Skeletal muscle satellite cell (primary cell): Measurements from ENCODE around the gene GPN2.
"Not testable (repeated sequence)": the region's sequence is repeated elsewhere in the genome, so short reads cannot be mapped to it uniquely, and the experiment has no call there.

Experiments
- H3K27me3 ChIP-seq: 2 replicates; pipeline ENCODE4 v1.7.0; 2013; ENCODE audit warnings: low read length; ENCODE audit not compliant: control insufficient read depth, insufficient read depth
- H3K36me3 ChIP-seq: 2 replicates; pipeline ENCODE4 v1.7.0; 2013; ENCODE audit warnings: mild to moderate bottlenecking, control low read depth, low read length; ENCODE audit not compliant: insufficient read depth
- H3K4me1 ChIP-seq: 2 replicates; pipeline ENCODE4 v1.7.0; 2013; ENCODE audit warnings: low read length; ENCODE audit not compliant: control insufficient read depth, insufficient read depth
- H3K4me2 ChIP-seq: 2 replicates; pipeline ENCODE4 v1.7.0; 2013; ENCODE audit warnings: mild to moderate bottlenecking, low read length
- H3K4me3 ChIP-seq: 2 replicates; pipeline ENCODE4 v1.7.0; 2013; ENCODE audit warnings: low read length
- H3K9ac ChIP-seq: 2 replicates; pipeline ENCODE4 v1.7.0; 2013; ENCODE audit warnings: mild to moderate bottlenecking, low read depth, low read length, moderate library complexity
- H3K9me3 ChIP-seq: replicated peaks from 2 replicates; pipeline ENCODE4 v1.7.0; 2013; ENCODE audit warnings: mild to moderate bottlenecking, control low read depth, low read length

GPN2 gene

DNA sequence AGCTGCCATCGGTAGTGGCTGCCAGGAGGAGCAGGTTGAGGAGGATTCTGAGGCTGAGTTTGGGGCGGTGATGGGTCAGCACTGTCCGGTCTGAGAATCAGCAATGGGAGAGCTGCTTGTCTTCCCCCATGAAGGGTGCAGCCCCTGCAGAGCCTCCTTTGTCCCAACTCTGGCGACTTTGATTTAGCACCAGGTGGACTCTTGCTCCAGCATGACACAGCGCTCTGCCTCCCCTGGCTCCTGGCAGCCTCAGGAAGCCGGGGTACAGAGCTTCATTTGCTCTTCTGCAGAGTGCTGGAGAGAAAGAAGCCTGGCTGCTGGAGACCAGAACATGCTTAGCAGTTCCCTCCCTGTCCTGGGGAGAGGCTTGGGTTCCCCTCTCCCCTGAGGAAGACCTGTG, 50.3 kb downstream of the GPN2 start:
- Histone ChIP-seq H3K9ac (no peak overlapping the region), H3K4me2 (no peak overlapping the region), H3K27me3 (no peaks in the 10 kb centered on the region), H3K4me3 (no peak overlapping the region), H3K4me1 (no peaks in the 10 kb centered on the region), H3K9me3 (no peaks in the 10 kb centered on the region), H3K36me3 (peaks cover 33% of the 10 kb centered on the region)

DNA sequence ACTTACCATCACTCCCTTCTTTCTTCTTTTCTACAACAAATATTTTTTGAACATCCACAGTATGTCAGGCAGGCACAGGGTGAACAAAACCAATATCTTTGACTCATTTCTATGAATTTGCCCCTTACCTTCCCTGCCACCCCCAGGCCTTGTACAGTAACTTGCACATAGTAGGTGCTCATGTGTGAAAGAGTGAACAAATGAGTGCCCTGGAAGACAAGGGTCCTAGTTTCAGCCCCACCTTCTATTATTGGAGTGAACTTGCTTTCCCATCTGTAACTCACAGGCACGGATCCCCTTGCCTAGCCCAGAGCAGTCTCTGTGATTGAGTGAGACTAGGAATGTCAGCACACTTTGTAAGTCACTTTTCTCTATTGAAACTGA, 50.8 kb downstream of the GPN2 start:
- Histone ChIP-seq H3K4me3 (no peak overlapping the region), H3K4me1 (no peaks in the 10 kb centered on the region), H3K36me3 (peaks cover 37% of the 10 kb centered on the region), H3K9ac (no peak overlapping the region), H3K27me3 (no peaks in the 10 kb centered on the region), H3K4me2 (no peak overlapping the region), H3K9me3 (no peaks in the 10 kb centered on the region)

DNA sequence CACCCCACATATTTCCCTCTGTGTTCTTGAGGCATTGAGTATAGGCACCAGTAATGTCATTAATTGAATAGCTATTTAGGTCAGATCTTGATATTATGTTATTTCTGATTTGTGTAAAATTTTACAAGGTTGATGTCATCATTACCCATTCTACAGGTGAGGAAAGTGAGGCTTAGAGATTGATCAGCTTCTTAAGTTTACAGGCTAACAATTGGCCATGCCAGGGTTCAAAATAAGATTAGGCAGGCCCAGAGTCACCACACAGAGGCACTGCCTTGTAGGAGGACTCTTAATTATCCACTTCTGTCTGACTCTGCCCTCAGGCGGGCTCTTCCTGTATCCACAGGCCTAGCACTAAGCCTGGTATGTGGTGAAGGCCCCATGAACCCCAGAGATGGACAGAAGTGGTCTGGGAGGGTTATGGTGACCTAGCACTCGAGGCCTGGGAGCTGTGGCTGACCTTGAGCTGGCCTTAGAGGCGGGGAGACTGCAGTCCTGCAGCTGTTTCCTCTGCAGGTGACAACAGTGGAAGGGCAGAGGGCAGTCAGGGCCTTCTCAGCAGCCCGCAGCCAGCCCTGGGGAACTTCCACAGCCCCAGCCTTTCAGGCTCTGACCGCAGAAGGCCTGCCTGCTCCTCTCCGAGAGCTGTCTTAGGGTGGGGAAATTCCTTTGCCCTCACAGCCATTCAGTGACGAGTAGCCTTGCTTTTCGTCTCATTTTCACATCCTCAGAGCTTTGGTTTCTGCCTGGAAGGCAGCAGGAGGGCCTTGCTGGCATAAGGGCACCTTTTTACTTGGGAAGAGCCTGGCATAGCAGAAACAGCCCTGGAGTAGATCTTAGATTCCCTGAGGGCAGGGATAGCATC, 51.4 kb downstream of the GPN2 start:
- H3K4me3 ChIP-seq = no peak overlapping the region
- H3K9ac ChIP-seq = no peak overlapping the region
- no peaks in the 10 kb centered on the region for H3K9me3 ChIP-seq
- H3K4me2 ChIP-seq = no peak overlapping the region
- H3K4me1 ChIP-seq = no peaks in the 10 kb centered on the region
- H3K36me3 ChIP-seq = peaks cover 43% of the 10 kb centered on the region
- H3K27me3 ChIP-seq = no peaks in the 10 kb centered on the region

DNA sequence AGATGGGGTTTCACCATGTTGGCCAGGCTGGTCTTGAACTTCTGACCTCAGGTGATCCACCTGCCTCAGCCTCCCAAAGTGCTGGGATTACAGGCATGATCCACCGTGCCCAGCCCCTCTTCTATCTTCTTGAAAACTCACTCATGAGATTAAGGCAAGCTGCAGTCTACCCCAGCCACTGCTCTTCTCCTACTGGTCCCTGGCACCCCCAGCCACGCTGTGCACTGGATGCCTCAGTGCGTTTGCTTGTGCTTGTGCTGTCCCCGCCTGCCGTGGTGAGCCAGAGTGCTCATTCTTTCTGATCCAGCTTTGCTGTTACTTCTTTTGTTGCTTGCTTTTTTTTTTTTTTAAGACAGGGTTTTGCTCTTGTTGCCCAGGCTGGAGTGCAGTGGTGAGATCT, 52.4 kb downstream of the GPN2 start:
- not testable (repeated sequence) for H3K4me2 ChIP-seq, H3K27me3 ChIP-seq, H3K4me3 ChIP-seq, H3K4me1 ChIP-seq, H3K9ac ChIP-seq, H3K9me3 ChIP-seq
- peaks cover 49% of the 10 kb centered on the region for H3K36me3 ChIP-seq

DNA sequence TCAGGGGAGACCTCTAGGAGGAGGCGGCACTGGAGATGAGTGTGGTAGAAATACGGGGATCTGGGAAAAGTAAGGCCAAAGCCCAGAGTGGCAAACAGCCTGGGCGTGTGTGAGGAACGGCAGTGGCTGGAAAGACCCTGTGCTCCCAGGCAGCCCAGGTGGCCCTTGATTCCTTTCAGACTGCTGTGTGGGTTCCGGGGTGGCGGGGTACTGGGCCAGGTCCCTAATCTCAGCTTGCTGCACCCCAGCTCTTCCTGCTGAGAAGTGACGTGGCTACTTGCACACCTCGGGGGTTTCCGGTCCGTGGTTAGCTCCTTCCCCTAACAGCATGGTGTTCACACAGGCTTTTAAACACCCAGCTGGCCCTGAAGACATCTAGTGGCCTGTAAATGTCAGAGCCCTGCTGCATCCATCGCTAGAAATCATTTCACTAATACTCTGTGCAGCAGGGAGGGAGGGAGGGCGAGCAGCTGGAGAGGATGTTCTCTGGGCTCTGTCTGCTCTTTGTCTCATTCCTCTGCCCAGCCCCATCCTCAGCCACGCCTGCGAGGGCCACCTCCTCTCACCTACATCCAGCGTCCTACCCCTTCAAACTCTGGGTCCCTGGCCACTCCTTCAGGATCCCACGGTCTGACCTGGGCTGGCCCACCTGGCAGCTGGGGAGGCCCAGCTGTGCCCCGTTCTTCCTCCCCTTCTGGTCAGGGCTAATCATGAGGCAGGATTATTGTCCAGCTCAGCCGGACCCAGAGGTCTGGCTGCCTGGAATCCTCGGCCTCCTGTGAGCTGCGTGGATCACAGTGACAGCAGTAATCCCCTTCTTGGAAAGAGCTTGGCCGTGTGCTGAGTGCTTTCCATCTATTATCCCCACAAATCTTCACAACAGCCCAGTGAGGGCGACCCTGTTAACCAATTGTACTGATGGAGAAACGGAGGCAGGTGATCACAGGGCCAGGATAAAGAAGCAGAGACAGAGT, 56.4 kb downstream of the GPN2 start:
- Histone ChIP-seq H3K4me1 (peaks cover 5% of the 10 kb centered on the region), H3K36me3 (peaks cover 39% of the 10 kb centered on the region), H3K4me2 (no peak overlapping the region), H3K27me3 (no peaks in the 10 kb centered on the region), H3K9ac (no peak overlapping the region), H3K9me3 (no peaks in the 10 kb centered on the region), H3K4me3 (no peak overlapping the region)

DNA sequence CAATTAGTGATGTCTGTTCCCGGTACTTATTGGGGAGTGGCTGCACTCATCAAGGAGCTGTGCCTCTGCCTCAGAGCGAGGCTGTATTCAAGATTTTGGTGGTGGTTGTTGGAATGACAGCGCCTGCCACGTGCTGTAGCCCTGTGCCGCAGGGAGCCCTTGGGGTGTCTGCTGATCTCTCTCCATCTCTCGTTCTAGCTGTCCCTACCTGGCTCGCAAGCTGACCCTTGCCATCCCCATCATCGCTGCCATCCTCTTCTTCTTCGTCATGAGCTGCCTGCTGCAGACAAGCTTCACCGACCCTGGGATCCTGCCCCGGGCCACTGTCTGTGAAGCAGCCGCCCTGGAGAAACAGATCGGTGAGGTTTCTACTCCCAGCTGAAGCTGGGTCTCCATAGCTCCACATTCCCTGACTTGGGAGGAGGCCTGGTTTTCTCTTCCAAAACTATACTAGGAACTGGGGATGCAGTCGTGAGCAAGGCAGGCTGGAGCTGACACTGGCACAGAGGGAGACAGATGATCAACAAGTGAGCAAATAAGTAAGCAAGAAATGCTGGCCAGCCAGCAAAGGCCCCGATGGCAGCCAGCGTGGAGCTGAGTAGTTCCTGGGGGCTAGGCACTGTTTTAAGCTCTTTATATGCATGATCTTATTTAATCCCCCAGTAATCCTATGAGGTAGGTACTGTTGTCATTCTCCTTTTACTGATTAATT, 57.7 kb downstream of the GPN2 start:
- Histone ChIP-seq H3K4me1 (peaks cover 16% of the 10 kb centered on the region), H3K9ac (no peak overlapping the region), H3K9me3 (no peaks in the 10 kb centered on the region), H3K4me3 (no peak overlapping the region), H3K36me3 (peaks cover 36% of the 10 kb centered on the region), H3K27me3 (no peaks in the 10 kb centered on the region), H3K4me2 (no peak overlapping the region)

DNA sequence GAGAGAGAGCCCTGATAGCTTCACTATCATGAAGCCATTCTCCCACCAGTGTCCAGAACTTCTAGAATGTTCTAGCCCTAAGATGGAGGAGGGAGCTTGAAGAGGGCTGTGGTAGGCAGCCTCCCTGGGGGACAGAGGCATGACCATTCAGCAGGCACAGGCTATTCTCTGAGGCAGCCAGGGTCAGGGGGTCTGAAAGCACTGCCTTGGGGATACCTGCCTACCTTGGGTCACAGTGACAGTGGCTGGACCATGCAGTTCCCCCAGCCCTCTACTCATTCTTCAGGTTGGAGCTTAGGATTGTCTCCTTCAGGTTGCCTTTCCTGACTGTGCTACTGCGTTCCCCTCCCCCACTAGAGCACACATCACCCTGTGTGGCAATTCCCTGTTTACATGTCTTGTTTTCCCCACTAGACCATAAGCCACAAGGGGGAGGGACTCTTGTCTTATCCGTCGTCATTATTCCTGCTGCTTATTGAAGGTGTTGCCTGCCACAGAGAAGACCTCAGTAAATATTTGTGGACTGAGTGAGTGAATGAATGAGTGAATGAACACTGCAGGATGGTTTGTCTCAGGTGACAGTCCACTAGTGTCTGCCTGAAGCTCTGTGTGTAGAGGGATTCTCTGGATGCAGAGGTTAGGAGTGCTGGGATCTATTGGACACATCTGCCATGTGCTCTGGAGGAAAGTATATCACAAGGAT, 58.4 kb downstream of the GPN2 start:
- H3K4me2 ChIP-seq = no peak overlapping the region
- no peak overlapping the region for H3K4me3 ChIP-seq
- H3K36me3 ChIP-seq = peaks cover 36% of the 10 kb centered on the region
- no peaks in the 10 kb centered on the region for H3K27me3 ChIP-seq
- no peaks in the 10 kb centered on the region for H3K9me3 ChIP-seq
- H3K9ac ChIP-seq = no peak overlapping the region
- H3K4me1 ChIP-seq = peaks cover 17% of the 10 kb centered on the region

DNA sequence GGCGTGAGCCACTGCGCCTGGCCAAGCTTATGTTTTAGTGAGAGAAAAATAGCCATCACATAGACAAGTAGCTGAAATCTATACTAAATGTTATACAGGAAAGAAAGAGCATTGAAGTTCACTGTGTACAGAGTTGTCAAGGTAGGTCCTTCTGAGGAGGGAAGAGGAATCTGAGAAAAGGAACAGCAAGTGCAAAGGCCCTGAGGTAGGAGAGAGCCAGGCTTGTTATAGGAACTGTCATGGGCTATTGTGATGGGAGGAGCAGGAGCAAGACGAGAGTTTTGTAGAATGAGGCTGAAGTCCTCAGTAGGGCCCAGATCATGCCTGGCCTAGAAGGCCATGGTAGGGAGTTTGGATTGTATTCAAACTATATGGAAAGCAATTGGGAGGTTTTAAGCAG, 59.0 kb downstream of the GPN2 start:
- Histone ChIP-seq H3K36me3 (peaks cover 34% of the 10 kb centered on the region), H3K4me1 (peaks cover 21% of the 10 kb centered on the region), H3K9me3 (no peaks in the 10 kb centered on the region), H3K9ac (no peak overlapping the region), H3K4me2 (no peak overlapping the region), H3K4me3 (no peak overlapping the region), H3K27me3 (no peaks in the 10 kb centered on the region)

DNA sequence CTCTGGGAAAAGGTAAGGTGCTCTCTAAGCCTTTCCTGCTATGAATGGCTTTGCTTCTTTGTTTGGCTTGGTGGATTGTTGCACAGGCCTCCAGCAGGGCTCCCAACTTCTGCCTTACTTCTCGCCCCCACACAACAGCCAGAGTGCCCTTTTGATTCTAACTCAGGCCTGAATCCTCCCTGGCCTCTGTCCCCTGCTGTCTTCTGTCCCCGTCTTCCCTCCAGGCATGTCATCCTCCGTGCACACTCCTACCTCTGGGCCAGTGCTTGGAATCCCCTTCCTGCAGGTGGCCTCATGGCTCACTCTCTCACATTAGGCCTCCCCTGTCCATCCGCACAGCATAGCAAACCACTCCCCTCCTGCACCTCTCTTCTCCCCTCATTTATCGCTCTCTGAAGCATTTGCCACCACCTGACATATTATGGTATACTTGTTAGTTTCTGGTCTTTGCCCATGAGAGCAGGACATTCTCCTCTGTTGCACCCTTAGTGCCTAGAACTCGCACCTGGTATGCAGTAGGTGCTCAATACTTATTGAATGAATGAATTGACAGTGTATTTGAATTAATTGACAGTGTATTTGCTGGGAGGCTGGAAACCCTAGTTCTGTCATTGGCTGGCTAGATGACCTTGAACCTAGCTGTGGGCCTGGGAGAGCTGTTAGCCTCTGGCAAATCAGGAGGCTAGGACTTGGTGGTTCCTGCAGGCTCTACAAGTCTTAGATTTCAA, 60.7 kb downstream of the GPN2 start:
- no peak overlapping the region for H3K4me3 ChIP-seq
- H3K9me3 ChIP-seq = no peaks in the 10 kb centered on the region
- peaks cover 23% of the 10 kb centered on the region for H3K4me1 ChIP-seq
- peaks cover 24% of the 10 kb centered on the region for H3K36me3 ChIP-seq
- H3K27me3 ChIP-seq = no peaks in the 10 kb centered on the region
- peak overlapping the region; percentile 5 for H3K4me2 ChIP-seq
- H3K9ac ChIP-seq = no peak overlapping the region

DNA sequence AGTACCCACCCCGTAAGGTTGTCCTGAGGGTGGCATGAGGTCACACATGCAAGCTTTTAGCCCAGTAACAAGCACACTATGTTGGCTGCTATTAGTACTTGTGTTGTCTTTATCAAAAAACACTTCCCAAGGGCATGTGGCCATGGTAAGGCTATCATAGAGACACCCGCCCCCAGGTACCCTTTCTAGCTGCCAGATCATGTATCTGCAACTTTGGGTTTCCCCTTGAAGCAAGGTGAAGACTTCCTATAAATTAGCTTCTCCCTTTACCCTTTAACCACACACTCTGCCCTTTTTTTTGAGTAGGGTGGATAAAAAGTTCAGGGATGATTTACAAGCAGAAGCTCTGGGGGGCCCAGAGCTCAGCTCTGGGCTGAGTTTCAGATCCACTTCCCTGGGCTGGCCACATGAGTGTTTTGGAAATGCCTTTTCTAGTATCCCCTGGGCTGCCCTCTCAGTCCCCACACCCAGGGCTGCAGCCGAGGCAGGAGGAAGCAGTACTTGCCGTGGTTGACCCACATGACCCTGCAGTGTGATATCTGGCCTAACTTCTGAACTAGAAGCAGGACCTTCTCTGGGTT, 61.6 kb downstream of the GPN2 start:
- Histone ChIP-seq H3K4me2 (peak overlapping the region; percentile 5), H3K9me3 (no peaks in the 10 kb centered on the region), H3K4me3 (no peak overlapping the region), H3K36me3 (peaks cover 18% of the 10 kb centered on the region), H3K27me3 (no peaks in the 10 kb centered on the region), H3K9ac (no peak overlapping the region), H3K4me1 (peaks cover 23% of the 10 kb centered on the region)
